Nephron progenitor cell (in vitro differentiated cells): ENCODE results near the gene GFRA3.
A peak's percentile ranks its signal among the peaks of the same experiment; 100 is the strongest.

Source experiments
- DNase-seq: peaks from one replicate; pipeline ENCODE4 v3.0.0; 2021
- H3K27ac Mint-ChIP-seq: 2 replicates; pipeline ENCODE4 v1.8.0; 2021; ENCODE audit warnings: mild to moderate bottlenecking, moderate library complexity, mixed read lengths
- H3K27me3 Mint-ChIP-seq: 2 replicates; pipeline ENCODE4 v1.8.0; 2021; ENCODE audit warnings: mild to moderate bottlenecking, low read depth, mixed read lengths; ENCODE audit not compliant: poor library complexity
- H3K36me3 Mint-ChIP-seq: 2 replicates; pipeline ENCODE4 v1.8.0; 2021; ENCODE audit warnings: low read depth, mixed read lengths
- H3K4me1 Mint-ChIP-seq: 2 replicates; pipeline ENCODE4 v1.8.0; 2021; ENCODE audit warnings: mixed read lengths
- H3K4me3 Mint-ChIP-seq: 2 replicates; pipeline ENCODE4 v1.8.0; 2021; ENCODE audit warnings: mild to moderate bottlenecking, moderate library complexity, mixed read lengths
- H3K9me3 Mint-ChIP-seq: 2 replicates; pipeline ENCODE4 v1.8.0; 2021; ENCODE audit warnings: mild to moderate bottlenecking, moderate library complexity, mixed read lengths
- CTCF ChIP-seq: fragments of 200-600 bp; sonication (generic); IDR thresholded peaks from 2 replicates; pipeline ENCODE4 v1.5.0; 2021; ENCODE audit warnings: antibody characterized with exemption

Gene GFRA3

GRCh38 chr5:138246334-138246733 is 28.1 kb downstream of the GFRA3 start:
- Mint-ChIP-seq H3K4me3 (no peak overlapping the region), H3K4me1 (peaks cover 49% of the 10 kb centered on the region), H3K27ac (peak overlapping the region; percentile 92), H3K9me3 (no peaks in the 10 kb centered on the region), H3K27me3 (peaks cover 27% of the 10 kb centered on the region), H3K36me3 (no peaks in the 10 kb centered on the region)
- no peak for TF ChIP-seq CTCF
- DNase-seq = no peak

DNA sequence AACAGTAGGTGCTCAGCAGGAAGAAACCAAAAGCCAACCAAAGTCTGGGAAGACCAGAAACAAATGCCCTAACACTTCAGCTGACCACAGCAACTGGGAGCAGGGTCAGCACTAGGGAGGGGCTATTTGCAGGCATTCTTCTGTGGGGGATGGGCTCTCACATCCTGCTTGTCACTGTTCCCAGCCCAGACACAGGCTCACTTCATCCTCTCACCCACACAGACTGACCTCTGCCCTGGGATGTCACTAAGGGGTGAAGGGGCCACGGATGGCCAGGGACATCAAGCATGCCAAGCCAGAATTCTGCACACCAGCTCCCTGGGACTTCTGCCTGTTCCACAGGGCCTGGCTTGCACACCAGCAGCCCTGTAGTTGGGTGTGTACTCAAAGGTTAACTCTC is 28.7 kb downstream of the GFRA3 start:
- DNase-seq = peak; percentile 64
- Mint-ChIP-seq H3K4me3 (peak overlapping the region; percentile 25), H3K36me3 (no peaks in the 10 kb centered on the region), H3K4me1 (peaks cover 52% of the 10 kb centered on the region), H3K27me3 (peaks cover 33% of the 10 kb centered on the region), H3K9me3 (peaks cover under 1% of the 10 kb centered on the region), H3K27ac (peak overlapping the region; percentile 76)
- no peak for TF ChIP-seq CTCF

DNA sequence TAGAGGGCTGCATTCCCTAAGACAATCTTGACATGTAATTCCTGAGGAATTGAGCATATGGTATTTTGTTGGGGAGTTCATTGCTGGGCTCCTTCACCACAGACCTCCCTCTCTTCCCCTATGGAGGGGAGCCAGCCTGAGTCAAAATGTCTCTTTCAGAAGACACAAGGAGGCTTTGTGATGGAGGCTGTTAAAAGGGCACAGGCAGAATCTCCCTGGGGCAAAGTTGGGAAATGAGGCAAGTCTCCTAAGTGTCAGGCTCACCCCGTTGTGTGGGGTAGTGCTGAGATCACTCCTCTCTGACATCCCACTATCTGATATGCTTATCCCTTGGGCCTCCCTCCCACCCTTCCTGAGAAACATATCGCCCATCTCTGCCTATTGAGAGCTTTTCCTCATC is 30.6 kb downstream of the GFRA3 start:
- no peak for TF ChIP-seq CTCF
- H3K27ac Mint-ChIP-seq = no peak overlapping the region
- no peak for DNase-seq
- H3K4me1 Mint-ChIP-seq = peaks cover 55% of the 10 kb centered on the region
- H3K36me3 Mint-ChIP-seq = no peaks in the 10 kb centered on the region
- H3K27me3 Mint-ChIP-seq = peaks cover 51% of the 10 kb centered on the region
- H3K4me3 Mint-ChIP-seq = no peak overlapping the region
- H3K9me3 Mint-ChIP-seq = peaks cover 13% of the 10 kb centered on the region

GRCh38 chr5:138241688-138242571 is 32.5 kb downstream of the GFRA3 start:
- peaks cover 15% of the 10 kb centered on the region for H3K9me3 Mint-ChIP-seq
- H3K27me3 Mint-ChIP-seq = peaks cover 57% of the 10 kb centered on the region
- TF ChIP-seq CTCF = no peak
- no peaks in the 10 kb centered on the region for H3K36me3 Mint-ChIP-seq
- peak; percentile 60 for DNase-seq
- no peak overlapping the region for H3K27ac Mint-ChIP-seq
- peak overlapping the region; percentile 72 for H3K4me3 Mint-ChIP-seq
- peaks cover 55% of the 10 kb centered on the region for H3K4me1 Mint-ChIP-seq

- no peak for DNase-seq
- Mint-ChIP-seq H3K27me3 (peaks cover 65% of the 10 kb centered on the region), H3K4me1 (peaks cover 44% of the 10 kb centered on the region), H3K4me3 (peak overlapping the region; percentile 69), H3K9me3 (peaks cover 15% of the 10 kb centered on the region), H3K27ac (no peak overlapping the region), H3K36me3 (no peaks in the 10 kb centered on the region)
- TF ChIP-seq CTCF = no peak
These were observed 33.6 kb downstream of the GFRA3 start for GRCh38 chr5:138240650-138241385.
